ENCODE measurements around the gene BCKDHB.
"Not testable (repeated sequence)": the region's sequence is repeated elsewhere in the genome, so short reads cannot be mapped to it uniquely, and the experiment has no call there.

BCKDHB gene

GRCh38 chr6:80268865-80269730 is 162.6 kb downstream of the BCKDHB start:
- DNase-seq = no peak

- DNase-seq = no peak
Measured at GRCh38 chr6:80271074-80271473, 164.6 kb downstream of the BCKDHB start.

GRCh38 chr6:80272988-80273387 is 166.5 kb downstream of the BCKDHB start:
- no peak for DNase-seq

- DNase-seq = no peak
Measured at GRCh38 chr6:80276861-80277260, 170.4 kb downstream of the BCKDHB start.

GRCh38 chr6:80277501-80277900 is 171.0 kb downstream of the BCKDHB start:
- DNase-seq = no peak

- no peak for DNase-seq
Measured at GRCh38 chr6:80280262-80281010, 174.0 kb downstream of the BCKDHB start.

- no peak for DNase-seq
Measured at GRCh38 chr6:80282913-80283554, 176.6 kb downstream of the BCKDHB start.

GRCh38 chr6:80287112-80287511 is 180.6 kb downstream of the BCKDHB start:
- DNase-seq = no peak

- DNase-seq = no peak
Measured at GRCh38 chr6:80287607-80288006, 181.1 kb downstream of the BCKDHB start.

- DNase-seq = no peak
Measured at GRCh38 chr6:80289727-80290126, 183.3 kb downstream of the BCKDHB start.

GRCh38 chr6:80294531-80294930 is 188.1 kb downstream of the BCKDHB start:
- DNase-seq = not testable (repeated sequence)

GRCh38 chr6:80302716-80303115 is 196.2 kb downstream of the BCKDHB start:
- DNase-seq = no peak

GRCh38 chr6:80304014-80304413 is 197.5 kb downstream of the BCKDHB start:
- DNase-seq = no peak

GRCh38 chr6:80314531-80314930 is 208.1 kb downstream of the BCKDHB start:
- DNase-seq = no peak

GRCh38 chr6:80316686-80317231 is 210.3 kb downstream of the BCKDHB start:
- no peak for DNase-seq

- no peak for DNase-seq
Measured at GRCh38 chr6:80319196-80319595, 212.7 kb downstream of the BCKDHB start.

GRCh38 chr6:80321011-80321410 is 214.5 kb downstream of the BCKDHB start:
- DNase-seq = no peak

- DNase-seq = no peak
Measured at GRCh38 chr6:80325742-80326141, 219.3 kb downstream of the BCKDHB start.

GRCh38 chr6:80328652-80329051 is 222.2 kb downstream of the BCKDHB start:
- no peak for DNase-seq

- DNase-seq = no peak
Measured at GRCh38 chr6:80329496-80329895, 223.0 kb downstream of the BCKDHB start.

GRCh38 chr6:80330961-80331360 is 224.5 kb downstream of the BCKDHB start:
- DNase-seq = no peak

- DNase-seq = no peak
Measured at GRCh38 chr6:80331522-80331921, 225.1 kb downstream of the BCKDHB start.

GRCh38 chr6:80331974-80332373 is 225.5 kb downstream of the BCKDHB start:
- no peak for DNase-seq

All from T-helper 9 cell (primary cell).